ENCODE results near the gene ZNF384. TPM values are rescaled to one million over a fixed set of nuclear protein-coding genes. Genes with fewer than 3 reads are reported as not detected.

Gene ZNF384
- total RNA-seq, 1 donor from 2014 or later = 34.0 TPM

GRCh38 chr12:6691473-6691872 is 2.3 kb upstream of the ZNF384 start:
- Histone ChIP-seq H3K36me3 (ENCODE audit: control insufficient read depth, insufficient read depth, low read length) (no peaks in the 10 kb centered on the region), H3K27me3 (ENCODE audit: control insufficient read depth, insufficient read depth, low read length) (no peaks in the 10 kb centered on the region), H3K4me3 (ENCODE audit: low read depth, low read length) (no peak overlapping the region)
- no peak for DNase-seq (ENCODE audit: low read depth)
- TF ChIP-seq CTCF (IDR thresholded peaks at IDR 0.05; ENCODE audit: insufficient read depth, low read length, poor library complexity, severe bottlenecking) = no peak

- no peak for TF ChIP-seq CTCF (IDR thresholded peaks at IDR 0.05; ENCODE audit: insufficient read depth, low read length, poor library complexity, severe bottlenecking)
- H3K36me3 ChIP-seq (ENCODE audit: control insufficient read depth, insufficient read depth, low read length) = no peaks in the 10 kb centered on the region
- no peak for DNase-seq (ENCODE audit: low read depth)
- peak overlapping the region; percentile 61 for H3K4me3 ChIP-seq (ENCODE audit: low read depth, low read length)
- H3K27me3 ChIP-seq (ENCODE audit: control insufficient read depth, insufficient read depth, low read length) = no peaks in the 10 kb centered on the region
These were observed 604 bp downstream of the ZNF384 start for GRCh38 chr12:6688543-6688998.

GRCh38 chr12:6685814-6686213 is 3.4 kb downstream of the ZNF384 start:
- Histone ChIP-seq H3K4me3 (ENCODE audit: low read depth, low read length) (no peak overlapping the region), H3K27me3 (ENCODE audit: control insufficient read depth, insufficient read depth, low read length) (no peaks in the 10 kb centered on the region), H3K36me3 (ENCODE audit: control insufficient read depth, insufficient read depth, low read length) (no peaks in the 10 kb centered on the region)
- DNase-seq (ENCODE audit: low read depth) = no peak
- no peak for TF ChIP-seq CTCF (IDR thresholded peaks at IDR 0.05; ENCODE audit: insufficient read depth, low read length, poor library complexity, severe bottlenecking)

GRCh38 chr12:6684609-6685008 is 4.6 kb downstream of the ZNF384 start:
- TF ChIP-seq CTCF (IDR thresholded peaks at IDR 0.05; ENCODE audit: insufficient read depth, low read length, poor library complexity, severe bottlenecking) = peak; percentile 50
- H3K27me3 ChIP-seq (ENCODE audit: control insufficient read depth, insufficient read depth, low read length) = no peaks in the 10 kb centered on the region
- DNase-seq (ENCODE audit: low read depth) = no peak
- no peaks in the 10 kb centered on the region for H3K36me3 ChIP-seq (ENCODE audit: control insufficient read depth, insufficient read depth, low read length)
- no peak overlapping the region for H3K4me3 ChIP-seq (ENCODE audit: low read depth, low read length)

GRCh38 chr12:6676962-6677361 is 12.2 kb downstream of the ZNF384 start:
- no peak for TF ChIP-seq CTCF (IDR thresholded peaks at IDR 0.05; ENCODE audit: insufficient read depth, low read length, poor library complexity, severe bottlenecking)
- Histone ChIP-seq H3K36me3 (ENCODE audit: control insufficient read depth, insufficient read depth, low read length) (peaks cover 1% of the 10 kb centered on the region), H3K4me3 (ENCODE audit: low read depth, low read length) (no peak overlapping the region), H3K27me3 (ENCODE audit: control insufficient read depth, insufficient read depth, low read length) (no peaks in the 10 kb centered on the region)
- DNase-seq (ENCODE audit: low read depth) = no peak

GRCh38 chr12:6672143-6672542 is 17.0 kb downstream of the ZNF384 start:
- Histone ChIP-seq H3K27me3 (ENCODE audit: control insufficient read depth, insufficient read depth, low read length) (no peaks in the 10 kb centered on the region), H3K36me3 (ENCODE audit: control insufficient read depth, insufficient read depth, low read length) (no peaks in the 10 kb centered on the region), H3K4me3 (ENCODE audit: low read depth, low read length) (no peak overlapping the region)
- no peak for DNase-seq (ENCODE audit: low read depth)
- no peak for TF ChIP-seq CTCF (IDR thresholded peaks at IDR 0.05; ENCODE audit: insufficient read depth, low read length, poor library complexity, severe bottlenecking)

All from kidney epithelial cell (primary cell).